Sigmoid colon (tissue), 4 donors: ENCODE measurements around the gene FOXS1.

Source experiments
- EP300 ChIP-seq, 4 donors: sonication (generic); formaldehyde crosslinking; IDR thresholded peaks; one replicate each; pipeline ENCODE4 v1.6.1; 2017; ENCODE audit warnings: antibody characterized with exemption in 4 of 4
- POLR2A ChIP-seq, 2 donors: fragments of 450-650 bp; IDR thresholded peaks; one replicate each; pipeline ENCODE4 v1.6.1; 2016; ENCODE audit warnings: antibody characterized with exemption in 2 of 2, mild to moderate bottlenecking in 2 of 2, moderate library complexity in 2 of 2
- POLR2AphosphoS5 ChIP-seq, 4 donors: sonication (generic); formaldehyde crosslinking; IDR thresholded peaks; one replicate each; pipeline ENCODE4 v1.6.1; 2017; ENCODE audit warnings: antibody characterized with exemption in 4 of 4
- TF ChIP-seq, protein P1 (sequence below), 4 experiments: fragments of 450-650 bp in 3 of 4; fragments of 200-600 bp in 1 of 4; IDR thresholded peaks; one replicate each; pipeline ENCODE4 v1.5.1; 2016 to 2019; ENCODE audit warnings: antibody characterized with exemption in 4 of 4, mild to moderate bottlenecking in 3 of 4, moderate library complexity in 2 of 4

- TF ChIP-seq, protein P1, sequence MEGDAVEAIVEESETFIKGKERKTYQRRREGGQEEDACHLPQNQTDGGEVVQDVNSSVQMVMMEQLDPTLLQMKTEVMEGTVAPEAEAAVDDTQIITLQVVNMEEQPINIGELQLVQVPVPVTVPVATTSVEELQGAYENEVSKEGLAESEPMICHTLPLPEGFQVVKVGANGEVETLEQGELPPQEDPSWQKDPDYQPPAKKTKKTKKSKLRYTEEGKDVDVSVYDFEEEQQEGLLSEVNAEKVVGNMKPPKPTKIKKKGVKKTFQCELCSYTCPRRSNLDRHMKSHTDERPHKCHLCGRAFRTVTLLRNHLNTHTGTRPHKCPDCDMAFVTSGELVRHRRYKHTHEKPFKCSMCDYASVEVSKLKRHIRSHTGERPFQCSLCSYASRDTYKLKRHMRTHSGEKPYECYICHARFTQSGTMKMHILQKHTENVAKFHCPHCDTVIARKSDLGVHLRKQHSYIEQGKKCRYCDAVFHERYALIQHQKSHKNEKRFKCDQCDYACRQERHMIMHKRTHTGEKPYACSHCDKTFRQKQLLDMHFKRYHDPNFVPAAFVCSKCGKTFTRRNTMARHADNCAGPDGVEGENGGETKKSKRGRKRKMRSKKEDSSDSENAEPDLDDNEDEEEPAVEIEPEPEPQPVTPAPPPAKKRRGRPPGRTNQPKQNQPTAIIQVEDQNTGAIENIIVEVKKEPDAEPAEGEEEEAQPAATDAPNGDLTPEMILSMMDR (IDR thresholded peaks at IDR 0.05): no peak
- TF ChIP-seq POLR2A (IDR thresholded peaks at IDR 0.05): no peak
- peak in 1 of 4 donors; percentile 14 for TF ChIP-seq POLR2AphosphoS5 (IDR thresholded peaks at IDR 0.05)
- no peak for TF ChIP-seq EP300 (IDR thresholded peaks at IDR 0.05)
Observed at GRCh38 chr20:31835977-31836852, 9.2 kb downstream of the FOXS1 start.
